Stimulated activated naive CD8-positive, alpha-beta T cell treated with anti-CD3 and anti-CD28 coated beads, Interleukin-15, Interleukin-2, amounts not matched to agents 100 ng/mL and 50 ng/mL, for 24 hours (primary cell): ENCODE data around the gene TRIM32.

ENCODE experiments used
- H3K27ac Mint-ChIP-seq: one replicate; pipeline ENCODE4 v1.8.0; 2021; ENCODE audit warnings: mild to moderate bottlenecking, mixed read lengths
- H3K27me3 Mint-ChIP-seq: one replicate; pipeline ENCODE4 v1.8.0; 2021; ENCODE audit warnings: mixed read lengths
- H3K36me3 Mint-ChIP-seq: one replicate; pipeline ENCODE4 v1.8.0; 2021; ENCODE audit warnings: low read depth, mixed read lengths
- H3K4me1 Mint-ChIP-seq: one replicate; pipeline ENCODE4 v1.8.0; 2021; ENCODE audit warnings: low read depth, mixed read lengths
- H3K4me3 Mint-ChIP-seq: one replicate; pipeline ENCODE4 v1.8.0; 2021; ENCODE audit warnings: mild to moderate bottlenecking, mixed read lengths
- H3K9me3 Mint-ChIP-seq: one replicate; pipeline ENCODE4 v1.8.0; 2021; ENCODE audit warnings: mixed read lengths

The TRIM32 gene

GRCh38 chr9:116741086-116741740, 54.1 kb downstream of the TRIM32 start:
- Mint-ChIP-seq H3K4me1 (no peaks in the 10 kb centered on the region), H3K9me3 (peaks cover 3% of the 10 kb centered on the region), H3K4me3 (no peak overlapping the region), H3K27me3 (peaks cover 18% of the 10 kb centered on the region), H3K27ac (no peak overlapping the region), H3K36me3 (no peaks in the 10 kb centered on the region)

GRCh38 chr9:116741742-116742141, 54.6 kb downstream of the TRIM32 start:
- peaks cover 12% of the 10 kb centered on the region for H3K27me3 Mint-ChIP-seq
- H3K36me3 Mint-ChIP-seq = no peaks in the 10 kb centered on the region
- no peak overlapping the region for H3K27ac Mint-ChIP-seq
- H3K9me3 Mint-ChIP-seq = peaks cover 3% of the 10 kb centered on the region
- H3K4me1 Mint-ChIP-seq = no peaks in the 10 kb centered on the region
- H3K4me3 Mint-ChIP-seq = no peak overlapping the region

GRCh38 chr9:116749176-116749575, 62.1 kb downstream of the TRIM32 start:
- Mint-ChIP-seq H3K36me3 (no peaks in the 10 kb centered on the region), H3K27me3 (peaks cover 3% of the 10 kb centered on the region), H3K4me3 (no peak overlapping the region), H3K4me1 (no peaks in the 10 kb centered on the region), H3K27ac (no peak overlapping the region), H3K9me3 (no peaks in the 10 kb centered on the region)

- no peak overlapping the region for H3K27ac Mint-ChIP-seq
- H3K4me1 Mint-ChIP-seq = no peaks in the 10 kb centered on the region
- H3K4me3 Mint-ChIP-seq = no peak overlapping the region
- H3K36me3 Mint-ChIP-seq = no peaks in the 10 kb centered on the region
- peaks cover 3% of the 10 kb centered on the region for H3K27me3 Mint-ChIP-seq
- no peaks in the 10 kb centered on the region for H3K9me3 Mint-ChIP-seq
These were observed 62.7 kb downstream of the TRIM32 start for GRCh38 chr9:116749772-116750171.

- Mint-ChIP-seq H3K27ac (no peak overlapping the region), H3K27me3 (peaks cover 2% of the 10 kb centered on the region), H3K36me3 (no peaks in the 10 kb centered on the region), H3K4me3 (no peak overlapping the region), H3K4me1 (no peaks in the 10 kb centered on the region), H3K9me3 (peaks cover 4% of the 10 kb centered on the region)
These were observed 63.4 kb downstream of the TRIM32 start for GRCh38 chr9:116750510-116750909.
